ENCODE results near the gene CPA2. TPM values are rescaled to one million over a fixed set of nuclear protein-coding genes. Genes with fewer than 3 reads are reported as not detected.

CPA2 gene
- polyA plus RNA-seq, 1 donor (not counting 4 experiments of a cell fraction or from before 2014, with no cell fraction given), result 0.33 TPM

DNA sequence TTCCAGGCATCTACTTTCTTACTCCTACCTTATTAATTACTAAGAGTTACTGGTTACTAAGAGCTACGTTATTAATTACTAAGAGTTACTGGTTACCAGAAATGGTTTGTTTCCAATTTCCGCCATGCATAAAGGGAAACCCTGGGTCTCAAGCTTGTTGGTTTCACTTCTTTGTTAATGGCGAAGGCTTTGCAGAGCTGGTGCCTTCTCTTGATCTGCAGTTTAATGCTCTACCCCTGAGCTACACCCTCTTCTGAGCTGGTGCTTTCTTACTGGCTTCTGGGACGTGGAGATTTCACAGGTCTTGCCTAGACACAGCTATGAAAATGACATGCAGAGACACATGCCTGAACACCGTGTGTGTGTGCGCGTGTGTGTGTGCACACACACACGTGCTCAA is 26.9 kb downstream of the CPA2 start:
- Histone ChIP-seq H2AFZ (ENCODE audit: control insufficient read depth, low read length) (no peak overlapping the region), H3K9me1 (ENCODE audit: control insufficient read depth, extremely low read depth, insufficient read depth, low read length) (no peaks in the 10 kb centered on the region), H3K27me3 (ENCODE audit: control insufficient read depth, extremely low read depth, insufficient read depth, low read length) (no peaks in the 10 kb centered on the region), H3K27ac (ENCODE audit: control insufficient read depth, insufficient read depth, low read length) (peak overlapping the region; percentile 95), H3K9ac (ENCODE audit: control insufficient read depth, extremely low read depth, insufficient read depth, low read length) (peak overlapping the region; percentile 77), H3K4me1 (ENCODE audit: control insufficient read depth, extremely low read depth, insufficient read depth, low read length) (peaks cover 55% of the 10 kb centered on the region), H4K20me1 (ENCODE audit: control insufficient read depth, extremely low read depth, insufficient read depth, low read length) (peaks cover 11% of the 10 kb centered on the region), H3K9me3 (ENCODE audit: control insufficient read depth, low read depth, low read length) (no peaks in the 10 kb centered on the region), H3K4me2 (ENCODE audit: control insufficient read depth, extremely low read depth, insufficient read depth, low read depth, low read length) (peak overlapping the region; percentile 90), H3K36me3 (ENCODE audit: control insufficient read depth in 2 of 2, extremely low read depth in 1 of 2, insufficient read depth in 2 of 2, low read length in 2 of 2) (peaks cover 24% of the 10 kb centered on the region in 2 experiments), H3K79me2 (ENCODE audit: control insufficient read depth, insufficient read depth, low read length) (peaks cover 31% of the 10 kb centered on the region), H3K4me3 (ENCODE audit: control insufficient read depth in 2 of 3, extremely low read depth in 1 of 3, insufficient read depth in 2 of 3, low read depth in 1 of 3, low read length in 3 of 3) (peak overlapping the region; percentile 58 to 86 (median 73))
- TF ChIP-seq, protein P1, sequence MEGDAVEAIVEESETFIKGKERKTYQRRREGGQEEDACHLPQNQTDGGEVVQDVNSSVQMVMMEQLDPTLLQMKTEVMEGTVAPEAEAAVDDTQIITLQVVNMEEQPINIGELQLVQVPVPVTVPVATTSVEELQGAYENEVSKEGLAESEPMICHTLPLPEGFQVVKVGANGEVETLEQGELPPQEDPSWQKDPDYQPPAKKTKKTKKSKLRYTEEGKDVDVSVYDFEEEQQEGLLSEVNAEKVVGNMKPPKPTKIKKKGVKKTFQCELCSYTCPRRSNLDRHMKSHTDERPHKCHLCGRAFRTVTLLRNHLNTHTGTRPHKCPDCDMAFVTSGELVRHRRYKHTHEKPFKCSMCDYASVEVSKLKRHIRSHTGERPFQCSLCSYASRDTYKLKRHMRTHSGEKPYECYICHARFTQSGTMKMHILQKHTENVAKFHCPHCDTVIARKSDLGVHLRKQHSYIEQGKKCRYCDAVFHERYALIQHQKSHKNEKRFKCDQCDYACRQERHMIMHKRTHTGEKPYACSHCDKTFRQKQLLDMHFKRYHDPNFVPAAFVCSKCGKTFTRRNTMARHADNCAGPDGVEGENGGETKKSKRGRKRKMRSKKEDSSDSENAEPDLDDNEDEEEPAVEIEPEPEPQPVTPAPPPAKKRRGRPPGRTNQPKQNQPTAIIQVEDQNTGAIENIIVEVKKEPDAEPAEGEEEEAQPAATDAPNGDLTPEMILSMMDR (optimal IDR thresholded peaks at IDR 0.05 in 1 of 3, IDR thresholded peaks at IDR 0.05 in 1 of 3, conservative IDR thresholded peaks at IDR 0.05 in 1 of 3; ENCODE audit: extremely low read depth in 1 of 3, insufficient read depth in 2 of 3, low read length in 3 of 3), result no peak
- no peak for TF ChIP-seq EZH2 (IDR thresholded peaks at IDR 0.05; ENCODE audit: low read length)
- FAIRE-seq (no peak), DNase-seq (ENCODE audit: low read depth, low spot score) (no peak)
- dilution Hi-C loops (cut with MboI; ENCODE audit: extremely low pct_ligation_motif_present, low sequenced_read_pairs), result no loop called here

DNA sequence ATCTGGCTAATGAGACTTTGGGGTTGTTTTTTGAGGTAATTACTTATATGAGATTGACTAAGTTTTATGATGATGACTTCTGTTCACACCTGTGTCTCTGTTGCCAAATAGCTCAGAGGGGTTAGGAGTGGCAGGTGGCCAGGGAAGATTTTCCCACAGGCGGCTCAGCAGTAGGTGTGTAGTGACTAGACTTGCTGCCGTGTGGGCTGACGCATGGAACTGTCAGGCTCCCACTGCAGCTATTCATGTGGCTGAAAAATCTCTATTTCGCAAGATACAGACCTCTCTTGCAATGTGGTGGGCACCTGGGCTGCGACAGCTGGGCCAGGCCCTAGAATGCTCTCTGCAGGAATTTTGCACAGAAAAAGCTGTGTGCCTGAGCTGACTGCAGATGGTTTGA is 27.7 kb downstream of the CPA2 start:
- no peaks in the 10 kb centered on the region for H3K27me3 ChIP-seq (ENCODE audit: control insufficient read depth, extremely low read depth, insufficient read depth, low read length)
- H3K4me1 ChIP-seq (ENCODE audit: control insufficient read depth, extremely low read depth, insufficient read depth, low read length), result peaks cover 48% of the 10 kb centered on the region
- peak; percentile 55 for FAIRE-seq
- no peak for TF ChIP-seq EZH2 (IDR thresholded peaks at IDR 0.05; ENCODE audit: low read length)
- TF ChIP-seq, protein P1 (optimal IDR thresholded peaks at IDR 0.05 in 1 of 3, IDR thresholded peaks at IDR 0.05 in 1 of 3, conservative IDR thresholded peaks at IDR 0.05 in 1 of 3; ENCODE audit: extremely low read depth in 1 of 3, insufficient read depth in 2 of 3, low read length in 3 of 3), result no peak
- H3K9me1 ChIP-seq (ENCODE audit: control insufficient read depth, extremely low read depth, insufficient read depth, low read length), result no peaks in the 10 kb centered on the region
- H3K9me3 ChIP-seq (ENCODE audit: control insufficient read depth, low read depth, low read length), result no peaks in the 10 kb centered on the region
- H3K9ac ChIP-seq (ENCODE audit: control insufficient read depth, extremely low read depth, insufficient read depth, low read length), result peak overlapping the region; percentile 77
- peaks cover 31% of the 10 kb centered on the region for H3K79me2 ChIP-seq (ENCODE audit: control insufficient read depth, insufficient read depth, low read length)
- peak overlapping the region; percentile 95 for H3K27ac ChIP-seq (ENCODE audit: control insufficient read depth, insufficient read depth, low read length)
- peak; percentile 75 for DNase-seq (ENCODE audit: low read depth, low spot score)
- H4K20me1 ChIP-seq (ENCODE audit: control insufficient read depth, extremely low read depth, insufficient read depth, low read length), result peaks cover 11% of the 10 kb centered on the region
- H3K4me2 ChIP-seq (ENCODE audit: control insufficient read depth, extremely low read depth, insufficient read depth, low read depth, low read length), result peak overlapping the region; percentile 90
- peaks cover 26 to 30% of the 10 kb centered on the region in 2 experiments for H3K36me3 ChIP-seq (ENCODE audit: control insufficient read depth in 2 of 2, extremely low read depth in 1 of 2, insufficient read depth in 2 of 2, low read length in 2 of 2)
- peak overlapping the region; percentile 58 to 86 (median 73) for H3K4me3 ChIP-seq (ENCODE audit: control insufficient read depth in 2 of 3, extremely low read depth in 1 of 3, insufficient read depth in 2 of 3, low read depth in 1 of 3, low read length in 3 of 3)
- H2AFZ ChIP-seq (ENCODE audit: control insufficient read depth, low read length), result no peak overlapping the region
- dilution Hi-C loops (cut with MboI; ENCODE audit: extremely low pct_ligation_motif_present, low sequenced_read_pairs), result no loop called here

Measured in keratinocyte (primary cell).